Activated CD4-positive, alpha-beta T cell treated with anti-CD3 and anti-CD28 coated beads for 36 hours (primary cell): Measurements from ENCODE around the gene CCDC97. TPM values are rescaled to one million over a fixed set of nuclear protein-coding genes. Genes with fewer than 3 reads are reported as not detected.

Experiments
- ATAC-seq: fragments of 200-7000 bp; cut with Tn5 transposase; one replicate; pipeline ENCODE4 v1.10.0; 2021; ENCODE audit warnings: mild to moderate bottlenecking, moderate library complexity
- CTCF ChIA-PET: fragments of 350-600 bp; sonication (Branson Sonifier 250); formaldehyde crosslinking; loops from one replicate; lab custom pipeline; 2021; ENCODE audit warnings: antibody characterized with exemption; lab: Charles Lee
- POLR2A ChIA-PET: fragments of 350-600 bp; sonication (Branson Sonifier 250); formaldehyde crosslinking; loops from one replicate; lab custom pipeline; 2021; ENCODE audit warnings: antibody characterized with exemption, inconsistent platforms; lab: Charles Lee
- DNase-seq: peaks from one replicate; pipeline ENCODE4 v3.0.0-alpha.2; 2020
- H3K27ac Mint-ChIP-seq: one replicate; pipeline ENCODE4 v1.8.0; 2021; ENCODE audit warnings: mixed read lengths
- H3K27me3 Mint-ChIP-seq: one replicate; pipeline ENCODE4 v1.8.0; 2021; ENCODE audit warnings: mixed read lengths
- H3K36me3 Mint-ChIP-seq: one replicate; pipeline ENCODE4 v1.8.0; 2021; ENCODE audit warnings: low read depth, mixed read lengths
- H3K4me1 Mint-ChIP-seq: one replicate; pipeline ENCODE4 v1.8.0; 2021; ENCODE audit warnings: mixed read lengths
- H3K4me3 Mint-ChIP-seq: one replicate; pipeline ENCODE4 v1.8.0; 2021; ENCODE audit warnings: mild to moderate bottlenecking, moderate library complexity, mixed read lengths
- H3K9me3 Mint-ChIP-seq: one replicate; pipeline ENCODE4 v1.8.0; 2021; ENCODE audit warnings: low read depth, mixed read lengths
- intact Hi-C, 2 experiments: fragments of 100-400 bp; cut with DNase I in 1 of 2; cut with micrococcal nuclease in 1 of 2; formaldehyde crosslinking; loops; one replicate each; pipeline versions ENCODE4 v1.14.2 to v1.15.1; 2022 to 2024; cut with DNase I, micrococcal nuclease
- total RNA-seq, 2 experiments: library from RNA; stranded (reverse); gene quantifications; one replicate each; pipeline ENCODE4 v1.2.3, GENCODE V29; 2021

CCDC97 gene
- total RNA-seq, 2 experiments from 2014 or later, result 21.2 to 21.4 TPM

DNA sequence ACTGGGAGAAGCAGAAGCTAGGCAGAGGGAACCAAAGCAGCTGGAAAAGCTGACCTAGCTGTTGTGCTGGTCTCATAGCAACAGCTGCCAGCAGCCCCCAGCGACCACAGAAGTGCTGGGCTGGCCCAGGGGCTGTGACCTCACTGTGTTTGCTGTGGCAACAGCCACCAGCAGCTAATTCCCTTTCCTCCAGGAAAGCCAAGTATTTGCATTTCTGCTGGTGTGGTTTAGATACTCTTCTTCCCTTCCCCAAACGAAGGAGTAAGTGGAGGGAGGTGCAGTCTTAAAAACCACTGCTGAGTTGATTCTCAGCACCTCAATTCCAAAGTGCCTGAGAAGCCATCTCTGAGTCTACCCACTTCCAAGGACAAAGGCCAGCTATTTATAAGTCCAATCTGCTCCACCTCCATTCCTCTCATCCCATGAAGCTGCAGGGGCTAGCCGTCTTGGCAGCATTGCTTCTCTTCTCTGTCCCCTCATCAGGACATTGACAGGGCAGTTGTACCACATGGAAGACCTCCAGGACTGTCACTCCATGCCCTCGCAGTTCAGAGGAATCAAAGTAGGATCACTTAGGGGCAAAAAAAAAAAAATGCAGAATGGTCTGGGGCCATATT, 11.5 kb upstream of the CCDC97 start:
- H3K36me3 Mint-ChIP-seq, result peaks cover 84% of the 10 kb centered on the region
- CTCF ChIA-PET, result interaction anchor here (0.7 to 5.4 kb wide), 4 partner anchors 10 to 172 kb away, joined by 3 to 36 read pairs (median 4); no protein-coding TSS in a partner anchor
- no peaks in the 10 kb centered on the region for H3K9me3 Mint-ChIP-seq
- no peaks in the 10 kb centered on the region for H3K27me3 Mint-ChIP-seq
- intact Hi-C loops, result no loop called here
- DNase-seq (no peak), ATAC-seq (no peak)
- peak overlapping the region; percentile 68 for H3K27ac Mint-ChIP-seq
- no peak overlapping the region for H3K4me3 Mint-ChIP-seq
- POLR2A ChIA-PET, result interaction anchor here (2.1 kb wide), 1 partner anchor 35 kb away, joined by 8 read pairs; the partner anchor contains the start of gene HNRNPUL1
- H3K4me1 Mint-ChIP-seq, result peaks cover 91% of the 10 kb centered on the region

DNA sequence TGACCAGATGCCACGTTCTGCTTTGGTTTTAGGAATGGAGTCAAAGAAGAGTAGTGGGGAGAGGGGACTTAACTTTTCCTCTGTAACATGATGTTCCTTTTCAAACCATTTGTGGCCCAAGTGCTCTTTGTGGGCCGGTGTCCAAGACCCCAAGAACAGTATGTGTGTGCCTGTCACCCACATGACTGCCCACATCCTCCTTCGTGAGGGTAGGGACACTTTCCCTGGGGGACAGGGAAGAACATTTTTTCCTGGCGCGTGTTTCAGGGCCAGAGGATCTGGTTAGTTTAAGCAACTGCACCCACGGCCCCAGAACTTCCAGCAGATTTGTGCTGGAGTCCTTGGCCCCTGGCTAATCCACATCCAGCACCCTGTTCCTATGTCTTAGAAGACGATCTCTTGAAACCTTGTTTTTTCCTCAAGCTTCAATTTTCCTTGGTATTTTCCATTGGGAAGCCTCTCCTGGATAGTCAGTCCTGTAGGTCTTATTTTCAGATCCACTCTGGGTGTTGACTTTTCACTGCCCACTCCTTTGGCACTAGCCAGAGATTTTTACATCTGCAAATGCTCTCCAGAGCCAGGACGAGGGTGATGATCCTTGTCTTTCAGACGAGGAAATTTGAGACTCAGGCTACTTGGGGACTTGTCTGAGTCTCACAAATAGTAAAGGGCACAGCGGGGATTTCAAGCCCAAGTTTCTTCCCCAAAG, 10.8 kb upstream of the CCDC97 start:
- H3K4me3 Mint-ChIP-seq, result no peak overlapping the region

DNA sequence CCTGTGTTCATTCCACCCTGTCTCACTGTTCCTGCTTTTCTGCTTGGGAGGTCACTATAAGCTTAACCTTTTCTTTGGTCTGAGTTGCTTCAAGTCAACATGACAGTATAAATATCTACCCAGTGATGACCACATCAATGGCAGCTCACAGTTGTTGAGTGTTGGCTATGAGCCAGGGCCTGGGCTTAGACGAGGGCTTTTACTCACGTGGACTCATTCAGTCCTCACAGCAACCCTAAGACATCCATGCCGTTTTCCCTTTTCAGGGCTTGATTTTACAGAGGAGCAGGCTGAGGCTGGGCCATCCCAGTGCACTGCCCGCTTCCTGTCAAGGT, 10.2 kb upstream of the CCDC97 start:
- Mint-ChIP-seq H3K36me3 (peaks cover 79% of the 10 kb centered on the region), H3K9me3 (no peaks in the 10 kb centered on the region), H3K4me1 (peaks cover 100% of the 10 kb centered on the region), H3K27me3 (no peaks in the 10 kb centered on the region), H3K27ac (peak overlapping the region; percentile 55), H3K4me3 (no peak overlapping the region)
- intact Hi-C loops, result no loop called here
- CTCF ChIA-PET, result interaction anchor here (1.1 to 5.4 kb wide), 2 partner anchors 9 to 18 kb away, joined by 4 to 36 read pairs; no protein-coding TSS in a partner anchor
- POLR2A ChIA-PET, result no interaction called here
- peak; percentile 53 for DNase-seq
- no peak for ATAC-seq

More for the DNA sequence above, 10.8 kb upstream of the CCDC97 start:
- Mint-ChIP-seq H3K9me3 (no peaks in the 10 kb centered on the region), H3K27ac (peak overlapping the region; percentile 55), H3K36me3 (peaks cover 80% of the 10 kb centered on the region), H3K4me1 (peaks cover 99% of the 10 kb centered on the region), H3K27me3 (no peaks in the 10 kb centered on the region)
- ChIA-PET CTCF (interaction anchor here (1.1 to 5.4 kb wide), 2 partner anchors 9 to 17 kb away, joined by 4 to 36 read pairs; no protein-coding TSS in a partner anchor), POLR2A (no interaction called here)
- no peak for ATAC-seq
- intact Hi-C loops, result no loop called here
- DNase-seq, result no peak

DNA sequence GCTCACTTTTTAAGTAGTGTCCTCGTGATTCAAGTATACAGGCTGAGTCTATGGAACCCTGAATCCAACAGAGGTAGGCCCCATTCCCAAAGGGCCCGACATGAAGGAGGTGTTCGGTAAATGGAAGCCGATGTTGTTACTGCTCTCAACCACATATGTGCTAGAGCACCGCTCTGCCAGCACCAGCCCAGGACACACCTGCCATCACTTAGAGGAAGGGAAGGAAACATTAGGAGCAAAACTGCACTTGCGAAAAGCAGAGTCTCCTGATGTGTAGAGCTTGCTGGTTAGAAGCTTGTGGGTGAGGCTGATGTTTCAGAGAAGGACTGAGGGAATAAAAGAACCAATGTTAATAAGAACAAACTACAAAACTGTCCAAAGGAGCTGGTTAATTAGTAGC, 9.4 kb upstream of the CCDC97 start:
- no peaks in the 10 kb centered on the region for H3K9me3 Mint-ChIP-seq
- ChIA-PET POLR2A (no interaction called here), CTCF (interaction anchor here (0.6 to 5.4 kb wide), 5 partner anchors 8 to 96 kb away, joined by 3 to 36 read pairs (median 4); partner anchors contain the start of gene HNRNPUL1)
- H3K27ac Mint-ChIP-seq, result peak overlapping the region; percentile 55
- peaks cover 81% of the 10 kb centered on the region for H3K36me3 Mint-ChIP-seq
- DNase-seq (no peak), ATAC-seq (no peak)
- intact Hi-C loops, result no loop called here
- no peaks in the 10 kb centered on the region for H3K27me3 Mint-ChIP-seq
- no peak overlapping the region for H3K4me3 Mint-ChIP-seq
- H3K4me1 Mint-ChIP-seq, result peaks cover 100% of the 10 kb centered on the region

DNA sequence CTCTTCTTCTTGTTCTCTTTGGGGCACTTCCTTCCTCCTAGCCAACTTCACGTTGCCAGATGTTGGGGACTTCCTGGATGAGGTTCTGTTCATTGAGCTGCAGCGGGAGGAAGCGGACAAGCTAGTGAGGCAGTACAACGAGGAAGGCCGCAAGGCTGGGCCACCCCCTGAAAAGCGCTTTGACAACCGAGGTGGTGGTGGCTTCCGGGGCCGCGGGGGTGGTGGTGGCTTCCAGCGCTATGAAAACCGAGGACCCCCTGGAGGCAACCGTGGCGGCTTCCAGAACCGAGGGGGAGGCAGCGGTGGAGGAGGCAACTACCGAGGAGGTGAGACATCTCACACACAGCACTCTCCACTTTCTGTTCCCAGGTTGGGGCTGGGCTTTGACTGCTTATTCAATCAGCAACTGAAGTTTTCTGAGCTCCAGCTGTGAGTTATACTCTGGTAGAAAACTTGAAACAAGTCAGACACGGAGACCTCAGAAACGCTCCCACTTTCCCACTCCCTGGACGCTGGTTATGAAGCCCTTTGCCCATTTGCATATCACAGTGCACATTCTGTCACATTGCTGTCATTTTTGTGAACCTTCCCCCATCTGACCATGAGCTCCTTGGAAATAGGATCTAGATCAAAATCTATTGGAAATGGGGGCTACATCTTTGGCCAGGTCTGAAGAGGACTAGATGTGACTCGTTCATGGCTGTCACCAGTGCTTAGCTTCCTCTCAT, 7.2 kb upstream of the CCDC97 start:
- no peaks in the 10 kb centered on the region for H3K9me3 Mint-ChIP-seq
- H3K27me3 Mint-ChIP-seq, result no peaks in the 10 kb centered on the region
- peak overlapping the region; percentile 29 for H3K4me3 Mint-ChIP-seq
- intact Hi-C loops, result no loop called here
- peaks cover 99% of the 10 kb centered on the region for H3K4me1 Mint-ChIP-seq
- ChIA-PET POLR2A (interaction anchor here (1.0 to 1.3 kb wide), 4 partner anchors 10 to 40 kb away, joined by 3 to 13 read pairs (median 4); partner anchors contain the start of gene HNRNPUL1), CTCF (interaction anchor here (0.6 to 1.3 kb wide), 7 partner anchors 14 to 488 kb away, joined by 3 to 6 read pairs (median 3); partner anchors contain the start of gene HNRNPUL1)
- ATAC-seq (peak; percentile 82), DNase-seq (peak; percentile 86)
- H3K36me3 Mint-ChIP-seq, result peaks cover 73% of the 10 kb centered on the region
- H3K27ac Mint-ChIP-seq, result peak overlapping the region; percentile 95

DNA sequence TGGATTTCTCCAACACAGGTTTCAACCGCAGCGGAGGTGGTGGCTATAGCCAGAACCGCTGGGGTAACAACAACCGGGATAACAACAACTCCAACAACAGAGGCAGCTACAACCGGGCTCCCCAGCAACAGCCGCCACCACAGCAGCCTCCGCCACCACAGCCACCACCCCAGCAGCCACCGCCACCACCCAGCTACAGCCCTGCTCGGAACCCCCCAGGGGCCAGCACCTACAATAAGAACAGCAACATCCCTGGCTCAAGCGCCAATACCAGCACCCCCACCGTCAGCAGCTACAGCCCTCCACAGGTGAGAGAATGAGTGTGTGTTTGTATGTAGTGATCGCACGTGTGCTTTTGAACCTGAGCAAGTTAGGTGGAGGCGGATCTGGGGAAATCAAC, 6.0 kb upstream of the CCDC97 start:
- intact Hi-C loops, result no loop called here
- no peak for ATAC-seq
- peak overlapping the region; percentile 72 for H3K27ac Mint-ChIP-seq
- ChIA-PET POLR2A (interaction anchor here (1.1 kb wide), 1 partner anchor 11 kb away, joined by 3 read pairs; no protein-coding TSS in a partner anchor), CTCF (interaction anchor here (0.7 to 1.7 kb wide), 5 partner anchors 11 to 178 kb away, joined by 3 to 9 read pairs (median 4); no protein-coding TSS in a partner anchor)
- H3K4me1 Mint-ChIP-seq, result peaks cover 99% of the 10 kb centered on the region
- H3K36me3 Mint-ChIP-seq, result peaks cover 66% of the 10 kb centered on the region
- peak; percentile 13 for DNase-seq
- no peaks in the 10 kb centered on the region for H3K9me3 Mint-ChIP-seq
- no peaks in the 10 kb centered on the region for H3K27me3 Mint-ChIP-seq
- no peak overlapping the region for H3K4me3 Mint-ChIP-seq

DNA sequence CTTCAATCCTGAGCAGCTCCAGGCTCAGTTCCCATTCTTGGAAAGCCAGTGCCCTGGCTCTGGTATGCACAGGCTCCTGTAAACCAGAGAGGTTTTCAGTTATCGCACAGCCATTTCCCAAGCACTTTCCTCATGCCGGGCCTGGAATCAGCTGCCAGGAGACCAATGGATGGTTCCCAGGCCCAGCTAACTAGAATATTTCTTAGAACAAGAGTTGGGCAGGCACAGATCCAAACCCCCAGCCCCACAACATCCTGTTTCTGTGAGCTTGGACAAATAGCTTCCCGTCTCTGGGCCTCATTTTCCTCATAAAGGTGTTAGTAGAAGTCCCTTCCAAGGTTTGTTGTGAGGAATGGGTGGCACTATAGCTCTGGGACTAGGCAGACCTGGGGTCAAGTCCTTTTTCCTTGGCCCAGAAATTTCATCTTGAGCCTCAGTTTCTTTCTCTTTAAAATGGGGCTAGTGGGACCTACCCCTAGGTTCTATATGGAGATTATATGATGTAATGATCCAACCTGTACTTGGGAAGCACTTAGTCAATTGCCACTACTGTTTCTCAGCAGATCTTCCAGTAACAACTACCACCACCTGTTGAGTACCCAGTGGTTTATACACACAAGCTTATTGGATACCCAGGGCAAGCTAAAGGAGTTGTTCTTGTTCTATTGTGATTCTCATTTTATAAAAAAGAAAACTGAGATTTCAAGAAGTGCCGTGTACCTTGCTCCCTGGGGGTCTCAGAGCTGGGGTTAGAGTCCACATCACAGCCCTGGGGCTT, 5.1 kb upstream of the CCDC97 start:
- H3K4me1 Mint-ChIP-seq, result peaks cover 93% of the 10 kb centered on the region
- POLR2A ChIA-PET, result no interaction called here
- no peak overlapping the region for H3K4me3 Mint-ChIP-seq
- intact Hi-C loops, result loop anchor here in 1 of 2 experiments (5.0 kb wide), 1 partner anchor 588 kb away; the partner anchor contains the start of genes COQ8B and ITPKC
- DNase-seq (peak; percentile 3), ATAC-seq (no peak)
- H3K27me3 Mint-ChIP-seq, result no peaks in the 10 kb centered on the region
- H3K36me3 Mint-ChIP-seq, result peaks cover 58% of the 10 kb centered on the region
- no peaks in the 10 kb centered on the region for H3K9me3 Mint-ChIP-seq
- H3K27ac Mint-ChIP-seq, result peak overlapping the region; percentile 72
- CTCF ChIA-PET, result interaction anchor here (0.6 to 2.8 kb wide), 7 partner anchors 10 to 329 kb away, joined by 3 to 15 read pairs (median 3); partner anchors contain the start of gene HNRNPUL1

DNA sequence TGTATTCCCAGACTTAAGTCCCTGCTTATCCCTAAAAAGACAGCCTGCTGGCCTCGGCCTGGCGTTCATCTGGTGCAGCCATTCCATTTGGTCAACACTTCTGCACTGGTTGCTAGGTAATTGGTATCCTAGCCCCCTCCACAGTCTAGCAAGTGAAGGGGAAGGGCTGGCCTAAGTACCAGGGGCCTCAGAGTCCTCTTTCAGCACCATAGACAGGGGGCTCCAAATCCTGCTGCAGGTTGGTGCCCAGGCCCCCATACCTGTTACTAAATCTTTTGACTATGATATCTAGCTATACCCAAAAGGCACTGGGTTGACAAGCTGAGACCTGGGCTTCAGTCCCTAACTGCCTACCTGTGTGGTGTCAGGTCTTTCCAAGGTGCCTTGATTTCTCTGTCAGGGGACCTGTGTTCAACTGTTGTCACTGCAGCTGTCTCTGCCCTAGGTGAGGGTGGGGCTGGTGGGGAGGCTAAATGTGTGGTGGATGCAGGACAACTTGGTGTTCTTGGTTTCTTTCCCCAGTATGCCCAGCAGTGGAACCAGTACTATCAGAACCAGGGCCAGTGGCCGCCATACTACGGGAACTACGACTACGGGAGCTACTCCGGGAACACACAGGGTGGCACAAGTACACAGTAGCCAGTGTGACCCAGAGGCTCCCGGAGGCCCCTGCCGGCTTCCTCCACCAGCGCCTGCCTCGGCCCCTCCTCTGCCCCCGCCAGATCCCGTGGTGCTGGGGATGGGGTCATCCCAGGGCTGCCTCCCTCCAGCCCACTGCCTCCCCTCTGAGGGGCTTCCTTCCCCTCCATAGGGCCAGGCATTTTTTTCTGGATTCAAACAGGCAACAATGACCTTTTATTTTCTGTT, 3.8 kb upstream of the CCDC97 start:
- peak overlapping the region; percentile 97 for H3K27ac Mint-ChIP-seq
- H3K4me3 Mint-ChIP-seq, result peak overlapping the region; percentile 8
- DNase-seq, result no peak
- ChIA-PET POLR2A (interaction anchor here (0.8 kb wide), 1 partner anchor 42 kb away, joined by 4 read pairs; the partner anchor contains the start of gene HNRNPUL1), CTCF (interaction anchor here (0.9 to 2.8 kb wide), 5 partner anchors 40 to 179 kb away, joined by 3 to 15 read pairs (median 4); partner anchors contain the start of gene HNRNPUL1)
- H3K36me3 Mint-ChIP-seq, result peaks cover 45% of the 10 kb centered on the region
- H3K4me1 Mint-ChIP-seq, result peaks cover 86% of the 10 kb centered on the region
- ATAC-seq, result no peak
- no peaks in the 10 kb centered on the region for H3K27me3 Mint-ChIP-seq
- H3K9me3 Mint-ChIP-seq, result no peaks in the 10 kb centered on the region
- intact Hi-C loops, result loop anchor here in 1 of 2 experiments (5.0 kb wide), 1 partner anchor 589 kb away; the partner anchor contains the start of genes COQ8B and ITPKC

DNA sequence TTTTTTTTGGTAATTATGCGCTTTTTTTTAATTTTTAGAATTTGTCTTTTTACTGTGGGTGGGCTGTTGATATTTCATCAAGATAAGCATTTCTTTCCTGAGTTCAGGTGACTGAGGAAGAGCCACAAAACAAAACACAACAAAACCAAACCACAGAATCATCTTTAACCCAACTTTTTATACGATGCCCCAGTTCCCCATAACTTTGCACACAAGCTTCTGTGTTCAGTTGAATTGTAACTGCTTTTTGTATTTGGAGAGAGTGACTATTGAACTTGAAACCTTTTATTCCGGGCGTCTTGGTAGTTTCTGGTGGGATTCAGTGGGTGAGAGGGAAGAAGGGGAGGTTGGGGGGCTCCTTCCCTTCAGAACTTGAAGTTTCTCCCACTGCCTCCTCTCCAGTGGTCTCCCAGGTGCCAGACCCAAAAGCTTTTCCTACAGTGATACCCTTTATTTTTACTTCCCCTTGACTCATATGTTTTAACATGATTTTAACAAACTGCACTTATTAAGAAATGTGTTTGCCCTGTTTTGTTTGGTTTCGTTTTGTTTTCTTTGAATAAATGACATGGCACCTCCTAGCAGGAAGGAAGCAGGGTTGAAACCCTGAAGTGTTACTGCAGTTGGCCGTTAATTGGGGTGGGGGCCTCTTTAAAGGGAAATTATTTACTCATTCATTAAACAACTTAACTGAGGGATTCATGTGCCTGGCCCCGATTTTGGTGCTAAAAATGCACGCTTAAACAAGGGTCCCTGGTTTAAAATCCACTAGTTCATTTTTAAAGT, 2.7 kb upstream of the CCDC97 start:
- H3K4me1 Mint-ChIP-seq, result peaks cover 84% of the 10 kb centered on the region
- H3K27me3 Mint-ChIP-seq, result no peaks in the 10 kb centered on the region
- peaks cover 41% of the 10 kb centered on the region for H3K36me3 Mint-ChIP-seq
- peak overlapping the region; percentile 97 for H3K27ac Mint-ChIP-seq
- DNase-seq, result no peak
- ATAC-seq, result no peak
- CTCF ChIA-PET, result interaction anchor here (0.7 to 3.4 kb wide), 14 partner anchors 9 to 843 kb away, joined by 3 to 36 read pairs (median 4); partner anchors contain the start of genes B9D2 and HNRNPUL1
- H3K9me3 Mint-ChIP-seq, result no peaks in the 10 kb centered on the region
- POLR2A ChIA-PET, result interaction anchor here (0.6 to 2.8 kb wide), 3 partner anchors 11 to 585 kb away, joined by 4 to 22 read pairs (median 4); partner anchors contain the start of gene HNRNPUL1
- intact Hi-C loops, result loop anchor here in 1 of 2 experiments (5.0 kb wide), 1 partner anchor 590 kb away; the partner anchor contains the start of genes COQ8B and ITPKC
- H3K4me3 Mint-ChIP-seq, result peak overlapping the region; percentile 8
